Measurements from ENCODE around the gene SLC25A19. TPM values are rescaled to one million over a fixed set of nuclear protein-coding genes. Genes with fewer than 3 reads are reported as not detected.

The SLC25A19 gene
- 13.9 to 16.2 TPM (median 15.3 TPM) in 5 replicates for total RNA-seq (2022; extraction: Qiagen RNA extraction)

DNA sequence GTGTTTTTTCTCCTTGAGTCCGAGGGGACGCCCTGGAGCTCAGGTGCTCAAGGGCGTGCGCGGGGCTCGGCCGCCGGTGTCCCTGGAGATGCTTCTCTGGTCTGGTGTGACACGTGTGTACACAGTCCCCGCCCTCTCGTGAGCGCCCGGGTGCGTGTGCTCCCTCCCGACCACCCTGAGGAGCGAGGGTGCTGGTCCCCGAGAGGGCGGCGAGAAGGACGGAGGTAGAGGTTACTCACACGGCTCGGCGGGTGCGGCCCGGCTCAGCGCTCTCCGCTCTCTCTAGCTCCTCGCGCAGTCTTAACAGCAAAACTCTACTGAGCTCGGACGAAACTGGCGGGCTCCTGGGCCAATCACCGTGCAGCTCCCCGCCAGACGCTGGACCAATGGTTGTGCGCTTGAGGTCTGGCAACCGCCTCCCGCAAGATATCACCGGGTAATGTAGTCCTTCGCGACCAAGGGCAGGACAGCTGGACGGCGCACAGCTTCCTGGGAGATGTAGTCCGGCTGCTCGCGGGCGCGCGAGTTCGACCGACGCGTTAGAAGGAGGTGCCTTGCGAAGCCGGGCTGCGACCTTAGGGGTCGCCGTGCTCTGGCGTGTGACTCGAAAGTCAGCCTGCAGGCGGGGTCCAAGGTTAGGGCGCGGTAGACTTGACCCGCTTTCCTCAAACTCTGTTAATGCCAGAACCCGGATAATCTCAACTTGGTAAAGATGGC is at the start of gene SLC25A19:
Gene SLC25A19 (minus strand): TSS at position 319 of the 717 bp plus-strand sequence. CDS start 2,669 bp downstream, outside the sequence.

GRCh38 chr17:75270966-75271232 is 18.3 kb downstream of the SLC25A19 start, which contains the start of gene MIF4GD:
Gene MIF4GD (minus strand): TSS chr17:75271231. CDS start chr17:75270195, 1,036 bp downstream.

DNA sequence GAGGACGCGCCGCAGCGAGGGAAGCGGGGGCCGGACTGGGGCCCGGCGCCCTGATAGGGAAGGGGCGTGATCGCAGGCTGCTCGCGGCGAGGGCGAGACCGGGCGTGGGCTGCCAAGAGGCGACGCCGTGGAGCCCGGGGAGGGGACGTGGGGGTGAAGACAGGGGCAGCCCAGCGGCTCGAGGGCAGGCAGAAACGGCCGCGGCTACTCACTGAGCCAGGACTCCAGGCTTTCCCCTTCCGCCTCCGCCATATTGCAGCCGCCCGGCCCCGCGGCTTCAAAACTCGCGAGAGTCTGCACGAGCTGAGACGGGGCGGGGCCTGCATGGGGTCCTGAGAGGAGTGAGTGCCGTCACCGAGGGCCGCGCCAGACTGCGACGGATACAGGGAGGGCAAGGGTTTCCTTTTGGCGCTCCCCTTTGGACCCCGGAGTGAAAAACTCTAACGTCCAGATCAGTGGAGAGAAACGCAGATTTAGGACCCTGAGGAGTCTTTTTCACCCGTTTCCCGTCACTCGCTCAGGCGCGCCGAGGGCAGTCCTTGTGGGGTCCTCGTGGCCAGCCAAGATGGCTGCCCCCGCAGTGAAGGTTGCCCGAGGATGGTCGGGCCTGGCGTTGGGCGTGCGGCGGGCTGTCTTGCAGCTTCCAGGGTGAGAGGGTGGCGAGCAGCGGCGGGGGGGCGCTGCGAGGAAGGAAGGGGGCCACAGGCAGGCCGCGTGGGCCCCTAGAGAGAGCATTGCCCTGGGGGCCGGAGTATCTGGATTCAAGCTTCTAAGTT is 27.7 kb downstream of the SLC25A19 start, which contains the start of the genes GGA3 and MRPS7:
Gene GGA3 (minus strand): TSS at position 271 of the 776 bp plus-strand sequence. CDS start 19 bp downstream, at position 252.
Gene MRPS7 (plus strand): TSS at position 544 of the 776 bp plus-strand sequence. CDS start 22 bp downstream, at position 566.

Other genes with a start within 250 kb of the SLC25A19 start
- 441 to 627 TPM (median 467 TPM) in 5 replicates for gene ATP5PD, start 242.5 kb downstream of the SLC25A19 start, total RNA-seq (2022; extraction: Qiagen RNA extraction)
- gene KCTD2, start 242.2 kb downstream of the SLC25A19 start, total RNA-seq (2022; extraction: Qiagen RNA extraction): 28.7 to 33.4 TPM (median 32.0 TPM) in 5 replicates
- gene SLC16A5, start 201.5 kb downstream of the SLC25A19 start, total RNA-seq (2022; extraction: Qiagen RNA extraction): 18.7 to 33.7 TPM (median 28.8 TPM) in 5 replicates
- 15.6 to 21.9 TPM (median 16.6 TPM) in 5 replicates for gene ARMC7, start 179.5 kb downstream of the SLC25A19 start, total RNA-seq (2022; extraction: Qiagen RNA extraction)
- 87.1 to 129 TPM (median 120 TPM) in 5 replicates for gene NT5C, start 157.7 kb downstream of the SLC25A19 start, total RNA-seq (2022; extraction: Qiagen RNA extraction)
- gene JPT1, start 134.9 kb downstream of the SLC25A19 start, total RNA-seq (2022; extraction: Qiagen RNA extraction): 672 to 869 TPM (median 737 TPM) in 5 replicates
- 381 to 425 TPM (median 407 TPM) in 5 replicates for gene SUMO2, start 106.5 kb downstream of the SLC25A19 start, total RNA-seq (2022; extraction: Qiagen RNA extraction)
- 81.9 to 92.7 TPM (median 88.3 TPM) in 5 replicates for gene NUP85, start 83.8 kb downstream of the SLC25A19 start, total RNA-seq (2022; extraction: Qiagen RNA extraction)
- gene GGA3, start 27.8 kb downstream of the SLC25A19 start, total RNA-seq (2022; extraction: Qiagen RNA extraction): 17.2 to 30.2 TPM (median 25.7 TPM) in 5 replicates
- gene MRPS7, start 27.6 kb downstream of the SLC25A19 start, total RNA-seq (2022; extraction: Qiagen RNA extraction): 144 to 167 TPM (median 154 TPM) in 5 replicates
- 32.6 to 35.4 TPM (median 33.3 TPM) in 5 replicates for gene MIF4GD, start 18.2 kb downstream of the SLC25A19 start, total RNA-seq (2022; extraction: Qiagen RNA extraction)
- 81.3 to 125 TPM (median 108 TPM) in 5 replicates for gene GRB2, start 116.2 kb upstream of the SLC25A19 start, total RNA-seq (2022; extraction: Qiagen RNA extraction)
- gene TMEM94, start 167.2 kb upstream of the SLC25A19 start, total RNA-seq (2022; extraction: Qiagen RNA extraction): 30.1 to 53.5 TPM (median 47.1 TPM) in 5 replicates
- gene CASKIN2, start 226.1 kb upstream of the SLC25A19 start, total RNA-seq (2022; extraction: Qiagen RNA extraction): 7.3 to 14.5 TPM (median 12.9 TPM) in 5 replicates
- 24.7 to 40.2 TPM (median 35.3 TPM) in 5 replicates for gene TSEN54, start 227.1 kb upstream of the SLC25A19 start, total RNA-seq (2022; extraction: Qiagen RNA extraction)
- 20.1 to 33.9 TPM (median 32.7 TPM) in 5 replicates for gene LLGL2, start 236.3 kb upstream of the SLC25A19 start, total RNA-seq (2022; extraction: Qiagen RNA extraction)

Measured in A549 treated with dexamethasone at 1 μM for 4 hours (cell line).